Smooth muscle cell (in vitro differentiated cells): ENCODE results near the gene CCDC77. TPM values are rescaled to one million over a fixed set of nuclear protein-coding genes. Genes with fewer than 3 reads are reported as not detected.
A peak's percentile ranks its signal among the peaks of the same experiment; 100 is the strongest.

Experiments
- DNase-seq: peaks from one replicate; lab custom pipeline; 2025; ENCODE audit not compliant: unreplicated experiment; lab: John Stamatoyannopoulos, UW
- H2AFZ ChIP-seq: fragments of 200-600 bp; sonication (generic); 2 replicates; pipeline ENCODE4 v1.6.0; 2016; ENCODE audit warnings: antibody characterized with exemption, low read depth, mild to moderate bottlenecking
- H3F3A ChIP-seq: fragments of 200-600 bp; sonication (generic); 2 replicates; pipeline ENCODE4 v1.6.0; 2017; ENCODE audit warnings: antibody characterized with exemption, low read depth
- H3K27ac ChIP-seq: fragments of 200-600 bp; sonication (generic); 2 replicates; pipeline ENCODE4 v1.5.1; 2016; ENCODE audit warnings: low read depth, mild to moderate bottlenecking
- H3K27me3 ChIP-seq: fragments of 200-600 bp; sonication (generic); 2 replicates; pipeline ENCODE4 v1.6.1; 2016; ENCODE audit warnings: low read depth, mild to moderate bottlenecking
- H3K36me3 ChIP-seq: fragments of 200-600 bp; sonication (generic); 2 replicates; pipeline ENCODE4 v1.5.1; 2016; ENCODE audit warnings: low read depth
- H3K4me1 ChIP-seq: fragments of 200-600 bp; sonication (generic); 2 replicates; pipeline ENCODE4 v1.5.1; 2016; ENCODE audit warnings: low read depth
- H3K4me2 ChIP-seq: fragments of 200-600 bp; sonication (generic); 2 replicates; pipeline ENCODE4 v1.6.0; 2016; ENCODE audit warnings: mild to moderate bottlenecking
- H3K4me3 ChIP-seq: fragments of 200-600 bp; sonication (generic); 2 replicates; pipeline ENCODE4 v1.5.1; 2016; ENCODE audit warnings: mild to moderate bottlenecking
- H3K79me2 ChIP-seq: fragments of 200-600 bp; sonication (generic); 2 replicates; pipeline ENCODE4 v1.6.0; 2016; ENCODE audit warnings: low read depth, mild to moderate bottlenecking
- H3K9ac ChIP-seq: fragments of 200-600 bp; sonication (generic); 2 replicates; pipeline ENCODE4 v1.6.0; 2016; ENCODE audit warnings: low read depth
- H3K9me3 ChIP-seq: fragments of 200-600 bp; sonication (generic); replicated peaks from 2 replicates; pipeline ENCODE4 v1.5.1; 2016; ENCODE audit warnings: low read depth
- H4K20me1 ChIP-seq: fragments of 200-600 bp; sonication (generic); 2 replicates; pipeline ENCODE4 v1.6.0; 2016; ENCODE audit warnings: low read depth
- WGBS: methylation state at CpG from one replicate; pipeline ENCODE4 v1.1.7; 2016; ENCODE audit warnings: low lambda C conversion rate; 5-methylcytosine and 5-hydroxymethylcytosine counted together
- polyA plus RNA-seq: library from polyadenylated mRNA; unstranded; fragments of >200 nt; fragmentation: Nextera tagmentation; extraction: Ambion mirVana; gene quantifications from 2 replicates; pipeline ENCODE4 v1.2.1, GENCODE V29; 2016
- total RNA-seq: library from RNA; depleted of rRNA; stranded (reverse); fragments of >200 nt; gene quantifications from 2 replicates; pipeline ENCODE4 v1.2.3, GENCODE V29; 2014
- TF ChIP-seq, protein P1 (sequence below): fragments of 200-600 bp; sonication (generic); IDR thresholded peaks from 2 replicates; pipeline ENCODE4 v1.5.1; 2017; ENCODE audit warnings: borderline replicate concordance, mild to moderate bottlenecking, antibody characterized with exemption; ENCODE audit not compliant: insufficient read depth, poor library complexity, severe bottlenecking

The CCDC77 gene
- 7.6 and 13.9 TPM in 2 replicates for total RNA-seq
- polyA plus RNA-seq: 7.8 and 11.3 TPM in 2 replicates

DNA sequence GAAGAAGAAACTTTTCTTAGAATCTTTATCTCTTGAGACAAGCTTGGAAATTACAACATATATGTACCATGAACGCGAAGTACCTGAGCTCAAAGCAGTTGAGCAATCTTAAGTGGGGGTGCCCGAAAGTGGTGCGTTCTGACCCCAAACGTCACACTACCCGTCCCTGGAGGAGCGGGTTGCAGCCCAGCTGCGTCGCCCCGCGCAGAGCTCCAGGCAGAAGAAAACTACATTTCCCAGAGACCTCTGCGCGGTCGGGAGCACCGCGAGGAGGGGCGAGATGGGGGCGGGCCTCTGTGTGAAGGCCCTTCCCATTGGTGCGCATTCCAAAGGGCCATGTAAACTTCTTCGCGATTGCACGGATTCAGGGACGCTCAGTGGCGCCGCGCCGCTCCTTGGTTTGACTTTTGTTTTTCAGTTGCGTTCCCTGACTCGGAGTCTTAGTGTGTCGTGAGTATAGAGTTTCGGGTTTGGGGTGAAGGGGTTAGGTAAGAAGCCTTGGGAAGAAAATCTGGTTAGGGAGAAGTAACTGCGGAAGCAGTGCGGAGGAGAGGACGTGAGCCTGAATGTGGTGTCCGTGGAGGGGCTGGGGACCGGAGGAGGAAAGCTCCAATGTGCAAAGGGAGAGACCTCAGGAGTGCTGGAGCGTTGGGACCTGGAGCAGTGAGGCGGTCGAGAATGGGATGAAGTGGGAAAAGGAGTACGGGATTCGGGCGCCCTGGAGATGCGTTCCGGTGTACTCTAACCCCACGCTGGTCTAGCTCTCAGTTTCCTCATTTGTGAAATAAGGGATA, at the start of gene CCDC77:
Gene CCDC77, plus strand, starts transcription at position 410 of the 794 bp plus-strand sequence. CDS start 7,740 bp downstream, outside the sequence.
- Histone ChIP-seq H2AFZ (peak within 1 kb of the TSS; percentile 91), H3F3A (no peaks in the 10 kb centered on the region), H3K4me2 (peak within 1 kb of the TSS; percentile 92), H3K79me2 (peaks cover 18% of the 10 kb centered on the region), H3K27ac (peak within 1 kb of the TSS; percentile 67), H3K9me3 (no peaks in the 10 kb centered on the region), H3K9ac (peak within 1 kb of the TSS; percentile 72), H3K4me1 (peaks cover 10% of the 10 kb centered on the region), H3K4me3 (peak within 1 kb of the TSS; percentile 79), H4K20me1 (no peaks in the 10 kb centered on the region), H3K36me3 (no peaks in the 10 kb centered on the region), H3K27me3 (no peaks in the 10 kb centered on the region)
- TF ChIP-seq, protein P1, sequence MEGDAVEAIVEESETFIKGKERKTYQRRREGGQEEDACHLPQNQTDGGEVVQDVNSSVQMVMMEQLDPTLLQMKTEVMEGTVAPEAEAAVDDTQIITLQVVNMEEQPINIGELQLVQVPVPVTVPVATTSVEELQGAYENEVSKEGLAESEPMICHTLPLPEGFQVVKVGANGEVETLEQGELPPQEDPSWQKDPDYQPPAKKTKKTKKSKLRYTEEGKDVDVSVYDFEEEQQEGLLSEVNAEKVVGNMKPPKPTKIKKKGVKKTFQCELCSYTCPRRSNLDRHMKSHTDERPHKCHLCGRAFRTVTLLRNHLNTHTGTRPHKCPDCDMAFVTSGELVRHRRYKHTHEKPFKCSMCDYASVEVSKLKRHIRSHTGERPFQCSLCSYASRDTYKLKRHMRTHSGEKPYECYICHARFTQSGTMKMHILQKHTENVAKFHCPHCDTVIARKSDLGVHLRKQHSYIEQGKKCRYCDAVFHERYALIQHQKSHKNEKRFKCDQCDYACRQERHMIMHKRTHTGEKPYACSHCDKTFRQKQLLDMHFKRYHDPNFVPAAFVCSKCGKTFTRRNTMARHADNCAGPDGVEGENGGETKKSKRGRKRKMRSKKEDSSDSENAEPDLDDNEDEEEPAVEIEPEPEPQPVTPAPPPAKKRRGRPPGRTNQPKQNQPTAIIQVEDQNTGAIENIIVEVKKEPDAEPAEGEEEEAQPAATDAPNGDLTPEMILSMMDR: no peak
- under 1% methylated on average over 45 of the region's 45 CpGs for WGBS
- DNase-seq: no peak

DNA sequence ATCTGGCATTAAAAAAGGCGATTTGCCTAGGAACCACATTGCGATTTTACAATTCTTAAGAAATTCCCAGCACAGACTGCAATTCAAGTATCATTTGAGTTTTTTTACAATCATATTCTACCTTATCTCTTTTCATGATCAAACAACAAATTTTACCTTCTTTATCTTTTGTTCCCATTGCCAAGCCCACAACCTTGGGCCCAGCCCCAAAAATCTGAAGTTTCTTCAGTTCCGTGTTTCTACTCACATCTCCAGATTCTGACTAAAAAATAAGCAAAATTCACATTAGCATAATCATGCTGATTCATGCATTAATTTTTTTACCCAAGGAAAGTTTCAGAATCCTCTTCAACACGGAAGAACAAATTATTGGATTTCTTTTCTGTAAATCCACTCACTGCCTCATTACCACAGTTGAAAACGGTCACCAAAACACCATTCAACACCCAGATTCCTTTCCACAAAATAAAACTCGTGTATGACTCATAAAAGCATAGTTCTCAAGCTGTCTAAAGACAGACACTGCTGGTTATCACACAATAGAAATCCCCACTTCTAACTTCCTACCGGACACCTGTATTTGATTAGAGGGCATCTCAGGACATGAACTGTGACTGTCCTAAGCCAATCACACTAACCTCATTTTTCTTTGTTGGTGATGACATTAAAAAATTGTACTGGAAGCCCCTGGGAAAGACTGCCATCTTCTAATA, 45.0 kb upstream of the CCDC77 start:
- peaks cover 32% of the 10 kb centered on the region for H4K20me1 ChIP-seq
- H3K27me3 ChIP-seq: no peaks in the 10 kb centered on the region
- no peaks in the 10 kb centered on the region for H3F3A ChIP-seq
- peaks cover 35% of the 10 kb centered on the region for H3K79me2 ChIP-seq
- H3K9ac ChIP-seq: no peak overlapping the region
- no peak overlapping the region for H3K27ac ChIP-seq
- WGBS: 89% methylated on average over 7 of the region's 7 CpGs
- H3K4me3 ChIP-seq: no peak overlapping the region
- H3K4me2 ChIP-seq: no peak overlapping the region
- peaks cover 43% of the 10 kb centered on the region for H3K36me3 ChIP-seq
- H3K9me3 ChIP-seq: peaks cover 7% of the 10 kb centered on the region
- TF ChIP-seq, protein P1: no peak
- DNase-seq: no peak
- H2AFZ ChIP-seq: no peak overlapping the region
- no peaks in the 10 kb centered on the region for H3K4me1 ChIP-seq

DNA sequence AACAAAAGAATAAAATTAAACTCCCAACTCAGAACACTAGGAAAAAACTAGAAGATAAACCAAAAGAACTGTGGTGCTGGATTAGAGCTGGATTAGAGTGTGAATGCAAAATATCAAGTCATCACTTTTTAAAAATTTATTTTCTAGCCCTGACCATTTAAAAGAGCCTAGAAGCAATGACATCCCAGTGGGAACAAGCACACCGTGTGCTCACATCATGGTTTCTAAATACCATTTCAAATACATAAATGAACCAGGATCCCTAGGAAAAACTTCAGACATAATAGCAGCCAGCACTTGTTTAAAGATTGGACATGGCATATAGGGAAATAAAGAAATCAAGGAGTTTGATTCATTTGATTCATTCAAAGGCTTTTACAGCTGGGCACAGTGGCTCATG, 42.4 kb upstream of the CCDC77 start:
- peaks cover 49% of the 10 kb centered on the region for H3K36me3 ChIP-seq
- no peaks in the 10 kb centered on the region for H3K9me3 ChIP-seq
- no peak overlapping the region for H3K4me2 ChIP-seq
- H2AFZ ChIP-seq: no peak overlapping the region
- H3K4me1 ChIP-seq: no peaks in the 10 kb centered on the region
- no peak overlapping the region for H3K4me3 ChIP-seq
- peaks cover 43% of the 10 kb centered on the region for H4K20me1 ChIP-seq
- no peaks in the 10 kb centered on the region for H3F3A ChIP-seq
- no peak overlapping the region for H3K27ac ChIP-seq
- 100% methylated on average over 1 of the region's 1 CpG for WGBS
- H3K27me3 ChIP-seq: no peaks in the 10 kb centered on the region
- peaks cover 46% of the 10 kb centered on the region for H3K79me2 ChIP-seq
- no peak for DNase-seq
- H3K9ac ChIP-seq: no peak overlapping the region
- TF ChIP-seq, protein P1: no peak
